Subcutaneous adipose tissue (tissue), 4 donors: ENCODE data around the gene KHDC1L. TPM values are rescaled to one million over a fixed set of nuclear protein-coding genes. Genes with fewer than 3 reads are reported as not detected.

ENCODE experiments used
- CTCF ChIP-seq: fragments of 450-650 bp; IDR thresholded peaks from one replicate; pipeline ENCODE4 v1.5.1; 2016; ENCODE audit warnings: low read depth, mild to moderate bottlenecking, control low read depth, antibody characterized with exemption, moderate library complexity
- total RNA-seq, 4 donors: library from RNA; depleted of rRNA; stranded (reverse); fragments of >200 nt; gene quantifications; one replicate each; pipeline ENCODE4 v1.1.0, GENCODE V29; 2016

The KHDC1L gene, protein sequence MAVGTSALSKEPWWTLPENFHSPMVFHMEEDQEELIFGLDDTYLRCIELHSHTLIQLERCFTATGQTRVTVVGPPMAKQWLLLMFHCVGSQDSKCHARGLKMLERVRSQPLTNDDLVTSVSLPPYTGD
- not detected for total RNA-seq

DNA sequence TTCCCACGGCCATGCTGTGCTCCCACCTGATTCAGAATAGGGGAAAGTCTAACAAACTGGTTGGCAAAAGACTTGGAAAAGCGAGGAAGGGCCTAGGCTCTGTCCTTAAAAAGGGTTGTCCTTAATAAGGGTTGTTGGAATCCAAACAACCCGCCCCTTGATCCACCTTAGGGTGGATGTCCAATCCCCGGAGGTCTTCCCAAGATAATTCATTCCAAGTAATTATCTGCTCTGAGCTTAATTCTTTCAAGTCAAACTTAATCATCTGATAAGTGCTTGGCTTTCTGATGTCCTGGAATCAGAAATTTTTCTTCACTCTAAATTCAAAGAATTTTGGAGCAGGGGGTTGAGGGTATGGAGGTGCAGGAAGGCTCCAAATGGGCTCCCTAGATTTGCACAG, at the start of gene KHDC1L:
Gene KHDC1L (minus strand): TSS at position 101 of the 400 bp plus-strand sequence. CDS start 88 bp downstream, at position 13.
- TF ChIP-seq CTCF: no peak

GRCh38 chr6:73264446-73264845, 39.1 kb upstream of the KHDC1L start:
- TF ChIP-seq CTCF: no peak

DNA sequence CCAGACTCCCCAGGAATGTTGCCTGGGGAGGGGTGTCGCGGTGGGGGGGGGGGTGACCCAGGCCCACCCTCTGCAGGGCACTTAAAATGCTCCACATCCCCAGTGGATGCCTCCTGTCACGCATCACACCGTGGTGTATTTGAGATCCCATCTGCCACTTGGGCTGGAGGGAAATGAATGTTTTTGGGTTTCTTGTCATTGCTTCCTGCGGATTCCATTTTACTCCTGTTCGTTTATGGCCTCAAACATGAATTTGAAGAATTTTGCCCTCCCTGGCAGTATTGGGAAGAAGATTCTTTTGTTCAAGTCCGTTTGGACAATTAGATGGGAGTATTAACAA, 38.2 kb upstream of the KHDC1L start:
- no peak for TF ChIP-seq CTCF

GRCh38 chr6:73262671-73263569, 37.6 kb upstream of the KHDC1L start, which contains the start of gene KHDC1:
Gene KHDC1 (minus strand): TSS chr6:73263196. CDS start chr6:73242517, 20,679 bp downstream.
- no peak for TF ChIP-seq CTCF

DNA sequence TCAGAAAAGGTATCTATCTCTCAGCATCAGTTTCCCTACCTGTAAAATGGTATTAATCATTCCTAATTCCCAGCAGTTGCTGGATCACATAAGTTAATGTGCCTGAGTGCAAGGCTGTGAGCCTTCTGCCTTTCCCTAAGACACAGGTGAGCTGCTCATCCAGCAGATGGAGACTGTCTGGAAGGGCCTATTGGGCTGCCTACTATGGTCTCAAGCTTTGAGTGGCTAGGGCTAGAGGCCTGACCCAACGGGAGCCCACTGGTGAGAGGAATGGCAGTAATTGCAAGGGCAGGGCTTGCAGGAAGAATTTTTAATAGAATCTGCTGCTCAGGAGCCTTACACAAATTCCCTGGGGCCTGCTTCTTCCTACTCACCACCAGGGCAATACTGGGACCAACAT, 33.4 kb upstream of the KHDC1L start:
- no peak for TF ChIP-seq CTCF

DNA sequence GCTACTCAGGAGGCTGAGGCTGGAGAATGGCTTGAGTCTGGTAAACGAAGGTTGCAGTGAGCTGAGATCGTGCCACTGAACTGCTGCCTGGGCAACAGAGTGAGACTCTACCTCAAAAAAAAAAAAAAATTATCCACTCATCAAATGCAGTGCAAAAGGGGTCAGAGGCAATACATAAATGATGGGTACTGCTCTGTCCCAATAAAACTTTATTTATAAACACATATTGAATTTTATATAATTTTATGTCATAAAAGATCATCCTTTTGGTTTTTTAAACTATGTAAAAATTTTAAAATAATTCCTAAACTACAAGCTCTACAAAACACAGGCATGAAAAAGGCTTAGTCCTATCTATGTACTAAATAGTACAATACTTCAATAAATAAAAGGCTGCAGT, 27.4 kb upstream of the KHDC1L start:
- TF ChIP-seq CTCF: no peak

- no peak for TF ChIP-seq CTCF
Measured at GRCh38 chr6:73250016-73250415, 24.7 kb upstream of the KHDC1L start.
